Ectodermal cell (in vitro differentiated cells): Measurements from ENCODE around the gene TBC1D4. TPM values are rescaled to one million over a fixed set of nuclear protein-coding genes. Genes with fewer than 3 reads are reported as not detected.

Source experiments
- H3K27ac ChIP-seq: 2 replicates; pipeline ENCODE4 v1.7.0; 2013; ENCODE audit warnings: mild to moderate bottlenecking, low read depth, low read length; ENCODE audit not compliant: insufficient read depth, poor library complexity, severe bottlenecking
- H3K27me3 ChIP-seq: 2 replicates; pipeline ENCODE4 v1.7.0; 2013; ENCODE audit warnings: mild to moderate bottlenecking, low read length; ENCODE audit not compliant: insufficient read depth, control insufficient read depth, poor library complexity, severe bottlenecking
- H3K36me3 ChIP-seq: one replicate; pipeline ENCODE4 v1.7.0; 2013; ENCODE audit warnings: low read length; ENCODE audit not compliant: control insufficient read depth, insufficient read depth
- H3K4me1 ChIP-seq: one replicate; pipeline ENCODE4 v1.7.0; 2013; ENCODE audit warnings: low read length; ENCODE audit not compliant: control insufficient read depth, insufficient read depth
- H3K4me3 ChIP-seq: 2 replicates; pipeline ENCODE4 v1.7.0; 2013; ENCODE audit warnings: low read depth, low read length, control low read depth; ENCODE audit not compliant: insufficient read depth
- H3K9me3 ChIP-seq: 2 replicates; pipeline ENCODE4 v1.7.0; 2013; ENCODE audit warnings: mild to moderate bottlenecking, low read length, moderate library complexity; ENCODE audit not compliant: control insufficient read depth
- WGBS, 2 experiments: methylation state at CpG; one replicate each; pipeline ENCODE4 v1.1.7; 2013; ENCODE audit warnings: missing lambda C conversion rate in 2 of 2; 5-methylcytosine and 5-hydroxymethylcytosine counted together
- polyA plus RNA-seq, 4 experiments: library from polyadenylated mRNA; stranded (reverse); fragments of 50-300 nt; gene quantifications; one replicate each; pipeline ENCODE4 v1.2.3, GENCODE V29; 2013

The TBC1D4 gene, protein sequence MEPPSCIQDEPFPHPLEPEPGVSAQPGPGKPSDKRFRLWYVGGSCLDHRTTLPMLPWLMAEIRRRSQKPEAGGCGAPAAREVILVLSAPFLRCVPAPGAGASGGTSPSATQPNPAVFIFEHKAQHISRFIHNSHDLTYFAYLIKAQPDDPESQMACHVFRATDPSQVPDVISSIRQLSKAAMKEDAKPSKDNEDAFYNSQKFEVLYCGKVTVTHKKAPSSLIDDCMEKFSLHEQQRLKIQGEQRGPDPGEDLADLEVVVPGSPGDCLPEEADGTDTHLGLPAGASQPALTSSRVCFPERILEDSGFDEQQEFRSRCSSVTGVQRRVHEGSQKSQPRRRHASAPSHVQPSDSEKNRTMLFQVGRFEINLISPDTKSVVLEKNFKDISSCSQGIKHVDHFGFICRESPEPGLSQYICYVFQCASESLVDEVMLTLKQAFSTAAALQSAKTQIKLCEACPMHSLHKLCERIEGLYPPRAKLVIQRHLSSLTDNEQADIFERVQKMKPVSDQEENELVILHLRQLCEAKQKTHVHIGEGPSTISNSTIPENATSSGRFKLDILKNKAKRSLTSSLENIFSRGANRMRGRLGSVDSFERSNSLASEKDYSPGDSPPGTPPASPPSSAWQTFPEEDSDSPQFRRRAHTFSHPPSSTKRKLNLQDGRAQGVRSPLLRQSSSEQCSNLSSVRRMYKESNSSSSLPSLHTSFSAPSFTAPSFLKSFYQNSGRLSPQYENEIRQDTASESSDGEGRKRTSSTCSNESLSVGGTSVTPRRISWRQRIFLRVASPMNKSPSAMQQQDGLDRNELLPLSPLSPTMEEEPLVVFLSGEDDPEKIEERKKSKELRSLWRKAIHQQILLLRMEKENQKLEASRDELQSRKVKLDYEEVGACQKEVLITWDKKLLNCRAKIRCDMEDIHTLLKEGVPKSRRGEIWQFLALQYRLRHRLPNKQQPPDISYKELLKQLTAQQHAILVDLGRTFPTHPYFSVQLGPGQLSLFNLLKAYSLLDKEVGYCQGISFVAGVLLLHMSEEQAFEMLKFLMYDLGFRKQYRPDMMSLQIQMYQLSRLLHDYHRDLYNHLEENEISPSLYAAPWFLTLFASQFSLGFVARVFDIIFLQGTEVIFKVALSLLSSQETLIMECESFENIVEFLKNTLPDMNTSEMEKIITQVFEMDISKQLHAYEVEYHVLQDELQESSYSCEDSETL (N-terminal part only)
- polyA plus RNA-seq (2013, experiment 1 of 4), result 20.5 TPM
- 16.2 TPM for polyA plus RNA-seq (2013, experiment 2 of 4)
- 16.1 TPM for polyA plus RNA-seq (2013, experiment 3 of 4)
- polyA plus RNA-seq (2013, experiment 4 of 4), result 14.4 TPM

DNA sequence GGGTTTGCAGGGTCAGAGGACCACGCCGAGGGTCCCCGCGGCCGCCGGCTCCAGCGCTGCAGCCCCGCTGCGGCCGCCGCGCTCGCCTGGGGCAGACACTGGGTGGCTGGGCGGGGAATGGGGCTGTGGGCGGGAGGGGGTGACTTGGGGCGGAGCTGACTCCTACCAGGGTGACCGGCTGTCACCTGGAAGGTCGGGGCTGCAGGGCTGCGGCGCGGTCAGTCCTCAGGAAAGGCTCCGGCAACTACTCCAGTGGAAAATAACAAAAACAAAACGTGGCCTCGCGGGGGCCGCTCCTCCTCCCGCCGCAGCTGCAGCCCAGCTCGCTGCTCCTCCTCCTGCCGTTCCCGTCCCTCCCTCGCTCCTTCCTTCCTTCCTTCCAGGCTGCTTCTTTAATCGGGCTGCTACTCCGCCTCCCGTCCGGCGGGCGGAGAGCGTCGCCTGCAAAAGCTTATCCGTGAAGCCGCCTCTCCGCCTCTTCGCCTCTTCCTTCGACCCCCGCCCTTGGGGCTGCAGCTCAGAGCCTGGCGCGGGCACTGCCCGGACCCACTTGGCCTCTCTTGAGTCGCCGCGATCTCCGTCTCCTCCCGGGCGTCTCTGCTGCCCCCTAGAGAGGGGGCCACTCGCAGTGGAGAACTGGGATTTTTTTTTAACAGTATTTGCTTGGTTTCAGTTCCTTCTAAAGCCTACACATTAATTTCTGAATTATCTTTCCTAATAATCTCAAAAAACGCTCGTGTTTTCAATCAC is at the start of gene TBC1D4:
Gene TBC1D4 (minus strand): TSS at position 100 of the 750 bp plus-strand sequence. CDS start 402 bp downstream, outside the sequence.
- H3K27me3 ChIP-seq, result no peaks in the 10 kb centered on the region
- peaks cover 8% of the 10 kb centered on the region for H3K4me1 ChIP-seq
- no peaks in the 10 kb centered on the region for H3K9me3 ChIP-seq
- peak within 1 kb of the TSS; percentile 83 for H3K4me3 ChIP-seq
- WGBS, 2 experiments, result 0% methylated on average over 58 of the region's 58 CpGs
- peak within 1 kb of the TSS; percentile 67 for H3K27ac ChIP-seq
- no peaks in the 10 kb centered on the region for H3K36me3 ChIP-seq

DNA sequence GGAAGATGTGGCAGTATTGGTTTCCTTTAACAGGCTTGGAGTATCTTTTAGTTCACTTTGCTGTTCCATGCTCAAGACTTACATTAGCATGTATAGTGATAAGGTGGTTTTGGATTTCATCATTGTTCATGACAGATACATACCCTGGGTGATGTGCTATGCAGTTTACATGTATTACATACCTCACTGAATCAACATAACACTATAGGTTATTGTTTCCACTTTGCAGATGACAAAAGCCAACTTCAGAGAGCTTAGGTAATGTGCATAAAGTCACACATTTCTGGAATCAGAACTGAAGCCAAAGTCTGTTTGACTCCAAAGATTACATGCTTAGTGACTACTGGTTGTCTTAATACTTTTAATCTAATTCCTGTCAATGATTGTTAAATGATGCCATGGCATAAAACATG is 48.6 kb upstream of the TBC1D4 start:
- Histone ChIP-seq H3K36me3 (peaks cover 3% of the 10 kb centered on the region), H3K4me1 (no peaks in the 10 kb centered on the region), H3K27me3 (no peaks in the 10 kb centered on the region), H3K9me3 (no peaks in the 10 kb centered on the region), H3K4me3 (no peak overlapping the region), H3K27ac (no peak overlapping the region)

DNA sequence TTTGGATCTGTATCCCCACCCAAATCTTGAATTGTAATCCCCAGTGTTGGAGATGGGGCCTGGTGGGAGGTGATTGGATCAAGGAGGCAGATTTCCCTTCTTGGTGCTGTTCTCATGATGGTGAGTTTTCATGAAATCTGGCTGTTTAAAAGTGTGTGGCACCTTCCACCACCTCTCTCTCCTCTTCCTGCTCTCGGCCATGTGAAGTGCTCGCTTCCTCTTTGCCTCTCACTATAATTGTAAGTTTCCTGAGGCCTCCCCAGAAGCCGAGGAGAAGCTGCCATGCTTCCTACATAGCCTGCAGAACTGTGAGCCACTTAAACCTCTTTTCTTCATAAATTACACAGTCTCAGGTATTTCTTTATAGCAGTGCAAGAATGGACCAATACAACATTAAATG is 40.0 kb upstream of the TBC1D4 start:
- WGBS, 2 experiments, result 91 to 94% methylated on average over 2 to 3 of the region's 3 CpGs
- H3K9me3 ChIP-seq, result no peaks in the 10 kb centered on the region

DNA sequence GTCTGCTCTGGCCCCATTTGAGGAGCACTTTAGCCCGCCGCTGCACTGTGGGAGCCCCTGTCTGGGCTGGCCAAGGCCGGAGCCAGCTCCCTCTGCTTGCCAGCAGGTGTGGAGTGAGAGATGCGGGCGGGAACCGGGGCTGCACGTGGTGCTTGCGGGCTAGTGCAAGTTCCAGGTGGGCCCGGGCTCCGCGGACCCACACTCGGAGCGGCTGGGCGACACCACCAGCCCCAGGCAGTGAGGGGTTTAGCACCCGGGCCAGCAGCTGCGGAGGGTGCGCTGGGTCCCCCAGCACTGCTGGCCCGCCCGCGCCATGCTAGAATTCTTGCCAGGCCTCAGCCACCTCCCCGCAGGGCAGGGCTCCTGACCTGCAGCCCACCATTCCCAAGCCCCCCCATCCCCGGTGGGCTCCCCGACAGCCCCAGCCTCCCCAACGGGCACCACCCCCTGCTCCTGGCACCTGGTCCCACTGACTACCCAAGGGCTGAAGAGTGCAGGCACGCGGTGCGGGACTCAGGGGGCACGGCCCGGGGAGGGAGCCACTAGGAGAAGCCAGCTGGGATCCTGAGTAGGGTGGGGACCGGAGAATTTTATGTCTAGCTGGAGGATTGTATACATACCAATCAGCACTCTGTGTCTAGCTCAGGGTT is 36.6 kb upstream of the TBC1D4 start:
- H3K36me3 ChIP-seq, result no peaks in the 10 kb centered on the region
- H3K27ac ChIP-seq, result no peak overlapping the region
- H3K4me3 ChIP-seq, result no peak overlapping the region
- H3K4me1 ChIP-seq, result no peaks in the 10 kb centered on the region
- WGBS, 2 experiments, result 96% methylated on average over 30 of the region's 30 CpGs
- no peaks in the 10 kb centered on the region for H3K9me3 ChIP-seq
- H3K27me3 ChIP-seq, result no peaks in the 10 kb centered on the region

More for the DNA sequence above, 40.0 kb upstream of the TBC1D4 start:
- Histone ChIP-seq H3K36me3 (no peaks in the 10 kb centered on the region), H3K4me1 (no peaks in the 10 kb centered on the region), H3K27me3 (no peaks in the 10 kb centered on the region), H3K4me3 (no peak overlapping the region), H3K27ac (no peak overlapping the region)

DNA sequence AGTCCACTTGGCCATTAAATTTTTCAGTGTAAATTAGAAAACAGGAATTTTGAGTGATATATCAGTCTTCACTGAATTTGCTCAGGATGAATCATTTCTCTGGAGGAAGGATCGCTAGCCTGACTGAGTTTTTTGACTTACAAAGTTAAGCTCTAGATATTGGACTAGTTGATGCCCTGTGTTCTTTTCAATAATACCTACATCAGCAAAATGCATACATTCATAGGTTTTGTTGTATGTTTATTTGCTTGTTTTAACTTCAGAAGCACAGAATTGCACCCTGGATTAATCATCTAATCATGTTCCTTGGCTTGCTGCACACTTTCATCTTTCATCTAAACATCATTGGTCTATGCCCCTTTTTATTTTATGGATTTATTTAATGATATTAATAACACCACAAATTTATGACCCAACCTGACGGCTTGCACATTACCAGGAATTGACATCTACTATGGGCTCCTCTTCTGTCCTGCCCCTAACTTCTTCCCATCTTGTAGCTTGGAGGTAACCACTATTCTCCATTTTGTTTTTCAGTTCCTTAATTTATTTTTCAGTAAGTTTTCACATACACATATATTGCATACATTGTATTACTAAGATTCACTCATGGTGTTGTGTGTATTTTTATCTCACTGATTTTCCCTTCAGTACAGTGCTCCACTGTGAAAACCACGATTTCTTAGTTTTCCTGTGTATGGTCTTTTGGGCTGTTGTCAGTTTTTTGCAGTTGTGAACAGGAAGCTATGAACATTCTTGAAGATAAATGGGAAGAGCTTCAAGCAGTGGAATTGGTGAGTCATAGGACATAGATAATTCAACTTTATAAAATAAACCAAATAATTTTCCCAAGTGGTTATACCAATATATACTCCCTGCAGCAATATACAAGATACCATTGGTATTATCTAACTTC is 32.4 kb upstream of the TBC1D4 start:
- 94 to 97% methylated on average over 3 of the region's 3 CpGs for WGBS, 2 experiments
- no peaks in the 10 kb centered on the region for H3K27me3 ChIP-seq
- no peaks in the 10 kb centered on the region for H3K36me3 ChIP-seq
- no peak overlapping the region for H3K27ac ChIP-seq
- H3K9me3 ChIP-seq, result no peaks in the 10 kb centered on the region
- H3K4me1 ChIP-seq, result no peaks in the 10 kb centered on the region
- H3K4me3 ChIP-seq, result no peak overlapping the region

DNA sequence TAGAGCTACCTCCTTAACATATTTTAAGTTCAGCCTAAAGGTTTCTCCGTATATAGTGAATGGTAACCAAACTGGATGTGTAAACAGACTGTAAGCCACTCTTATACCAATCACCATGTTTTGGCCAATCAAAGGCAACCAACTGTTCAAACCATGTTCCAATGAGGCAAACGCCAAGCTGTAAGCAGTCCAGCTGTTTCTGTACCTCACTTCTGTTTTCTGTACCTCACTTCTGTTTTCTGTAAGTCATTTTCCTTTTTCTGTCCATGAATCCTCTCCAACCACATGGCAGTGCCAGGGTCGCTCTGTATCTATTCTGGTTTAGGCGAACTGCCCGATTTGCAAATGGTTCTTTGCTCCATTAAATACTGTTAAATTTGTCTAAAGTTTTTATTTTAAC is 31.3 kb upstream of the TBC1D4 start:
- H3K27ac ChIP-seq, result no peak overlapping the region
- H3K9me3 ChIP-seq, result no peaks in the 10 kb centered on the region
- H3K4me3 ChIP-seq, result no peak overlapping the region
- WGBS, 2 experiments, result 92 to 98% methylated on average over 4 to 5 of the region's 5 CpGs
- H3K36me3 ChIP-seq, result no peaks in the 10 kb centered on the region
- H3K27me3 ChIP-seq, result no peaks in the 10 kb centered on the region
- H3K4me1 ChIP-seq, result no peaks in the 10 kb centered on the region

DNA sequence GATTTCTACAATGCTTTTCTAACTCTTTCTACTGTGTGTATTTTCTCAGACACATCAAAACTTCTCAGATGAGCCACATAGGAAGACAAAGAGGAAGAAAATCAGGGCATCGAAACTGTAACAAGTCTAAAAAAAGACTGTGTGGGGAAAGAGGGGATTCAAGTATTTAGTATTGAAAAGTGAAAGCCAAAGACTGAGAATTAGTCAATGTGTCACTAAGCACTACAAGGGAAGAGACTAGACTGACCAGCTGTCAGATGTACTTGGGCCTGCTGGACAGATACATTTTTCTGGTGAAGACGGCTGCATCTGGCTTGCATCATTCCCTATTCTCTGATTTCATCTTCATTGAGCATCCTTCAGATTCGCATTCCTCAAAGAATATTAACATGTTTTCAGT is 30.3 kb upstream of the TBC1D4 start:
- Histone ChIP-seq H3K4me3 (no peak overlapping the region), H3K4me1 (no peaks in the 10 kb centered on the region), H3K9me3 (no peaks in the 10 kb centered on the region), H3K27me3 (no peaks in the 10 kb centered on the region), H3K36me3 (no peaks in the 10 kb centered on the region), H3K27ac (no peak overlapping the region)
- 94 to 95% methylated on average over 2 to 3 of the region's 3 CpGs for WGBS, 2 experiments

DNA sequence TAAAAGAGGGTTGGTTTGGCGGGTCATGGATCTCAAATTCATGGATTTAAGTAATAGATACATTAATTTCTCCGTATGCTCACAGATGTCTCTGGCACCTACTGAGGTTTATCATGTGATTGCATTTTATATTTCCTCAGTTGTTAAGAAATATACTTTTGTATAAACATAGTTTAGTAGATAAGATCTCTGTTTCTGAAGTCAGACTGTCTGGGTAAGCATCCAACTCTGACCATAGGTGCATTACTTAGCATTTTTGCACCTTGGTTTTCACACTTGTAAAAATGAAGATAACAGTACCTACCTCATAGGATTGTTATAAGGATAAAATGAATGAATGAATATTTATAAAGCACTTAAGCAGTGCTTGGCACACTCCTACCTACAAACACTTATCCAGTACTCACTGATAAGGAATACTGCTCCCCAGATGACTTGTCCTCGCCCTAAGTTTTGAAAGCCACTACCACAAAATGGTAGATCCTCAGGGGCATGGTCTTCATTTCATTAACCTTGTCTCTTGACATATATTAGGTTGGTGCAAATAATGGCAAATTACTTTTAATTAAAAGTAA is 29.2 kb upstream of the TBC1D4 start:
- 82 to 96% methylated on average over 2 to 3 of the region's 3 CpGs for WGBS, 2 experiments
- no peaks in the 10 kb centered on the region for H3K4me1 ChIP-seq

More for the DNA sequence above, 29.2 kb upstream of the TBC1D4 start:
- H3K27me3 ChIP-seq, result no peaks in the 10 kb centered on the region
- no peaks in the 10 kb centered on the region for H3K9me3 ChIP-seq
- no peak overlapping the region for H3K4me3 ChIP-seq
- H3K27ac ChIP-seq, result no peak overlapping the region
- H3K36me3 ChIP-seq, result no peaks in the 10 kb centered on the region
